Thoracic aorta (tissue), 2 donors: ENCODE data around the gene TYK2. TPM values are rescaled to one million over a fixed set of nuclear protein-coding genes. Genes with fewer than 3 reads are reported as not detected.
"Not testable (repeated sequence)": the region's sequence is repeated elsewhere in the genome, so short reads cannot be mapped to it uniquely, and the experiment has no call there.

Experiments
- ATAC-seq: fragments of 150-250 bp; one replicate; pipeline ENCODE4 v1.8.0; 2017; ENCODE audit warnings: low read depth; ENCODE audit not compliant: insufficient number of reproducible peaks, low FRiP score
- DNase-seq: peaks from one replicate; pipeline ENCODE4 v3.0.0-alpha.2; 2020; ENCODE audit warnings: low spot score
- H3K27ac ChIP-seq, 2 donors: fragments of 200-600 bp; sonication (generic); 1 replicate in 1 of 2; 2 replicates in 1 of 2; pipeline ENCODE4 v1.5.1; 2016; ENCODE audit warnings: mild to moderate bottlenecking in 2 of 2, moderate library complexity in 2 of 2
- H3K27me3 ChIP-seq: fragments of 200-600 bp; sonication (generic); replicated peaks from 2 replicates; pipeline ENCODE4 v1.6.0; 2016; ENCODE audit warnings: mild to moderate bottlenecking; ENCODE audit not compliant: insufficient read depth
- H3K36me3 ChIP-seq: fragments of 200-600 bp; sonication (generic); one replicate; pipeline ENCODE4 v1.5.1; 2016
- H3K4me1 ChIP-seq, 2 donors: fragments of 200-600 bp; sonication (generic); 1 replicate in 1 of 2; 2 replicates in 1 of 2; pipeline versions ENCODE4 v1.5.1 to v1.6.0; 2016; ENCODE audit warnings: low read depth in 2 of 2, mild to moderate bottlenecking in 1 of 2; ENCODE audit not compliant: control insufficient read depth in 1 of 2
- H3K4me3 ChIP-seq: fragments of 200-600 bp; sonication (generic); 2 replicates; pipeline ENCODE4 v1.5.1; 2016; ENCODE audit warnings: mild to moderate bottlenecking
- H3K9me3 ChIP-seq: fragments of 200-600 bp; sonication (generic); 2 replicates; pipeline ENCODE4 v1.5.1; 2016
- CTCF ChIP-seq: fragments of 200-600 bp; sonication (generic); IDR thresholded peaks from one replicate; pipeline ENCODE4 v1.5.1; 2019; ENCODE audit warnings: antibody characterized with exemption
- total RNA-seq, 2 donors: library from RNA; depleted of rRNA; stranded (reverse); fragments of >200 nt; gene quantifications; one replicate each; pipeline versions ENCODE4 v1.1.0 to v1.2.3, GENCODE V29; 2016

Gene TYK2
- total RNA-seq, 2 donors from 2014 or later, result 79.3 to 96.7 TPM

DNA sequence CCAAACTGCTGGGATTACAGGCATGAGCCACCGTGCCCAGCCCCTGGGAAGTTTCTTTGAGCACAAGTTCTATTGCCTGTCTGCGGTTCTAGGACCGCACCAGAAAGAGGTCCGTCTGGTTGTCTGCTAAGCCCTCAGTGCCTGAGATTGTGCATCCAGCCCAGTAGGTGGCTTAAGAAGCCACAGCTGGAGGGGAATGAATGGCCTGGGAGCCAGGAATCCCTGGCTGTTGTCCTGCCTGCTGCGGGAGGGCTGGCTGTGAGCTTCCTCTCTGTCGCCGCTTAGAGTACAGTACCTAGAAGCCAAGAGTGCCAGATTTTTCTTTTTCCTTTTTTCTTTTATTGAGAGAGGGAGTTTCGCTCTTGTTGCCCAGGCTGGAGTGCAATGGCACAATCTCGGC, 4.2 kb upstream of the TYK2 start:
- Histone ChIP-seq H3K36me3 (no peaks in the 10 kb centered on the region), H3K4me1 (peaks cover 0 to 9% of the 10 kb centered on the region in 2 donors), H3K27ac (no peak overlapping the region), H3K27me3 (no peaks in the 10 kb centered on the region), H3K9me3 (no peaks in the 10 kb centered on the region), H3K4me3 (no peak overlapping the region)
- no peak for TF ChIP-seq CTCF
- DNase-seq (no peak), ATAC-seq (no peak)

- ATAC-seq, H3K9me3 ChIP-seq, H3K27me3 ChIP-seq, DNase-seq, H3K4me3 ChIP-seq, H3K27ac ChIP-seq, H3K36me3 ChIP-seq: not testable (repeated sequence)
- peaks cover 0 to 11% of the 10 kb centered on the region in 2 donors for H3K4me1 ChIP-seq
Measured at GRCh38 chr19:10383223-10383499, 2.8 kb upstream of the TYK2 start.

DNA sequence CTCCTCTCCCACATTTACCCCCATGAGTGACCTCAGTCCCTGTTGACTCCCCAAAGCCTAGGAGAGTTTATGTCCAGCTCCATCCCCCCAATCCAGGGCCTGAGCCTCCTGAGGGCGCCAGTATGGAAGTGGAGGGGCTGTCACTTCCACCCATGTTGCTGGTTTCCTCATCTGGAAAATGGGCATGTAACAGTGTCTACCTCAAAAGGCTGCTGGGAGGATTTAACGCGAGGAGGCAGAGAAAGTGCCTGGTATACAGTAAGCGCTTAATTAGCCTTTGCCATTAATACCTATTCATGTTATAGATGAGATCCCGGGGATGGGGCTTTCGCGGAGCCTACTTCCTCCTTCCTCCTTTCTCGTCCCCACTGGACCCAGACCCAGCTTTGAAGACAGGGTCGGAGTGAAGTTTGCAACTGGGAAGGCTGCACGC, 476 bp downstream of the TYK2 start:
- peak overlapping the region; percentile 51 to 69 for H3K27ac ChIP-seq
- ATAC-seq (peak; percentile 0), DNase-seq (no peak)
- TF ChIP-seq CTCF, result no peak
- H3K4me3 ChIP-seq, result peak overlapping the region; percentile 83
- no peaks in the 10 kb centered on the region for H3K9me3 ChIP-seq
- no peaks in the 10 kb centered on the region for H3K27me3 ChIP-seq
- H3K4me1 ChIP-seq, result peaks cover 0 to 11% of the 10 kb centered on the region in 2 donors
- H3K36me3 ChIP-seq, result peaks cover 8% of the 10 kb centered on the region

GRCh38 chr19:10378124-10378523, 2.2 kb downstream of the TYK2 start:
- DNase-seq (no peak), ATAC-seq (no peak)
- H3K4me1 ChIP-seq, result peaks cover 0 to 11% of the 10 kb centered on the region in 2 donors
- TF ChIP-seq CTCF, result no peak
- H3K4me3 ChIP-seq, result no peak overlapping the region
- no peak overlapping the region for H3K27ac ChIP-seq
- peaks cover 8% of the 10 kb centered on the region for H3K36me3 ChIP-seq
- no peaks in the 10 kb centered on the region for H3K27me3 ChIP-seq
- no peaks in the 10 kb centered on the region for H3K9me3 ChIP-seq

DNA sequence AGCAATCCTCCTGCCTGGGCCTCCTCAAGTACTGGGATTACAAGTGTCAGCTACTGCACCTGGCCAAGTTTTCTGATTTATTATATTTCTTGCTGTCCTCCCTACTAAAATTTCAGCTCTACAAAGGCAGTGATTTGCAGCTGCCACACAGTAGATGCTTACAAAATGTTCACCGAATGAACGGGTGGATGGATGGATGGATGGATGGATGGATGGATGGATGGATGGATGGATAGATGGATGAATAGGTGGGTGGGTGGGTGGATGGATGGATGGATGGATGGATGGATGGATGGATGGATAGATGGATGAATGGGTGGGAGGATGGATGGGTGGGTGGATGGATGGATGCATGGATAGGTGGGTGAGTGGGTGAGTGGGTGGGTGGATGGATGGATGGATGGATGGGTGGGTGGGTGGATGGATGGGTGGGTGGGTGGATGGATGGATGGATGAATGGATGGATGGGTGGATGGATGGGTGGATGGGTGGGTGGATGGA, 3.2 kb downstream of the TYK2 start:
- peaks cover 13% of the 10 kb centered on the region for H3K36me3 ChIP-seq
- not testable (repeated sequence) for H3K9me3 ChIP-seq, H3K4me3 ChIP-seq, H3K27me3 ChIP-seq, DNase-seq, H3K27ac ChIP-seq, ATAC-seq
- H3K4me1 ChIP-seq, result peaks cover 0 to 11% of the 10 kb centered on the region in 2 donors

- Histone ChIP-seq H3K9me3 (no peaks in the 10 kb centered on the region), H3K27ac (no peak overlapping the region), H3K4me1 (peaks cover 0 to 5% of the 10 kb centered on the region in 2 donors), H3K4me3 (no peak overlapping the region), H3K27me3 (no peaks in the 10 kb centered on the region), H3K36me3 (peaks cover 13% of the 10 kb centered on the region)
- no peak for TF ChIP-seq CTCF
- DNase-seq, result no peak
- no peak for ATAC-seq
Measured at GRCh38 chr19:10374931-10375330, 5.4 kb downstream of the TYK2 start.
